IPS-18c (cell line): Measurements from ENCODE around the gene OLFM3.

Experiments
- H3K4me3 ChIP-seq: 2 replicates; pipeline ENCODE4 v1.7.0; 2013; ENCODE audit warnings: low read depth, mild to moderate bottlenecking, low read length, moderate library complexity; ENCODE audit not compliant: insufficient read depth
- H3K9me3 ChIP-seq: one replicate; pipeline ENCODE4 v1.6.1; 2013; ENCODE audit warnings: mild to moderate bottlenecking, low read length, moderate library complexity; ENCODE audit not compliant: control insufficient read depth, insufficient read depth

The OLFM3 gene

DNA sequence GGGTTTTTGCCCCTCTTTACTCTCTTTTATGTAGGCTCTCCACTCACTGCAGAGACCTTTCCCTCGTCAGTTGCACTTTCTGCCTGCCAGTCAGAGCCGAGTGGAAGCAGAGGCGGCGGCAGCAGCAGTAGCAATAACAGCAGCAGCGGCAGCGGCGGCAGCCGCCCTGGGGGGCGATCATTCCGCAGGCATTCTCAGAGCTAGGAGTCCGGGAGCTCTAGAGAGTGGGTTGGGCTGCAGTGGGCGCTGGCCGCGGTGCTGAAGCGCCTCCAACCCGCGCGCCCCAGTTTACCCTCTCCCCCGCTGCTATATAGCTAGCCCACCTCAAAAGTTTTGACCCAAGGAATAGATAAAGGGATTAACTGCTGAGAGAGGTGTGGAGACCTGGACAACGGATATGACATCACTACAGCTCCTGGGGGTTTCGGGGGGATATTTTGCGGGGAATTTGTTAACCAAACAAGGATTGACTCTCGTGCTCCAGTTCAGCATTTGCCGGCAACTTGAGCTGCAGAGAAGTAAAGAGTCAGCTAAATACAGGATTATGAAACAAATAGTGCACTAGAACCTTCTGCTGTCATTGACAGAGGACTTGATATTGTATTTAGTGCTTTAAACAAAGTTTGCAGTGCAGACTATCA lies at the start of gene OLFM3:
Gene OLFM3, minus strand, starts transcription at position 102 of the 641 bp plus-strand sequence.
- Histone ChIP-seq H3K9me3 (no peaks in the 10 kb centered on the region), H3K4me3 (peak within 1 kb of the TSS; percentile 59)

GRCh38 chr1:102045752-102046151 lies 49.0 kb upstream of the OLFM3 start:
- no peaks in the 10 kb centered on the region for H3K9me3 ChIP-seq
- H3K4me3 ChIP-seq, result no peak overlapping the region

- H3K9me3 ChIP-seq, result no peaks in the 10 kb centered on the region
- H3K4me3 ChIP-seq, result no peak overlapping the region
Observed at GRCh38 chr1:102032534-102032933, 35.8 kb upstream of the OLFM3 start.

DNA sequence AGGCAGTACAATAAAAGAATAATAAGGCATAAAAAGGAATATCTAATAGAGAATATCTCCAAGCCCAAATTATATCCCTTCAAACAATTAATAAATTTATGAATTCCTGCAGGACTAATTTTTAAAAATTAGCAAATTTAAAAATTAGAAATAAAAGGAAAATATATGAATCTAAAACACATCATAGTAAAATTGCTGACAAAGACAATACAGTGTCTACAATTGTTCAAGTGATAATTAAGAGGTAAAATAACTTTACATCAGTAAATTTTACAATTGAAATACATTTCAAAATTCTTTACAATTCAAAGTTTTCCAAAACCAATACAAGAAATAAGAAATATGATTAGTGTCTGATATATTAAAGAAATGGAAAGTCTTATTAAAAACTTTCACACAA lies 22.8 kb upstream of the OLFM3 start:
- Histone ChIP-seq H3K4me3 (no peak overlapping the region), H3K9me3 (no peaks in the 10 kb centered on the region)

GRCh38 chr1:102015728-102016127 lies 19.0 kb upstream of the OLFM3 start:
- Histone ChIP-seq H3K9me3 (no peaks in the 10 kb centered on the region), H3K4me3 (no peak overlapping the region)

GRCh38 chr1:102002057-102002456 lies 5.3 kb upstream of the OLFM3 start:
- H3K4me3 ChIP-seq, result no peak overlapping the region

GRCh38 chr1:101995984-101996745 lies 561 bp downstream of the OLFM3 start:
- peak overlapping the region; percentile 59 for H3K4me3 ChIP-seq

More at GRCh38 chr1:102002057-102002456, 5.3 kb upstream of the OLFM3 start:
- H3K9me3 ChIP-seq, result no peaks in the 10 kb centered on the region

GRCh38 chr1:101993710-101994109 lies 3.0 kb downstream of the OLFM3 start:
- H3K9me3 ChIP-seq, result no peaks in the 10 kb centered on the region
- no peak overlapping the region for H3K4me3 ChIP-seq

More at GRCh38 chr1:101995984-101996745, 561 bp downstream of the OLFM3 start:
- no peaks in the 10 kb centered on the region for H3K9me3 ChIP-seq

- Histone ChIP-seq H3K4me3 (no peak overlapping the region), H3K9me3 (no peaks in the 10 kb centered on the region)
Observed at GRCh38 chr1:101992821-101993575, 3.7 kb downstream of the OLFM3 start.

- no peaks in the 10 kb centered on the region for H3K9me3 ChIP-seq
- no peak overlapping the region for H3K4me3 ChIP-seq
Observed at GRCh38 chr1:101980974-101981373, 15.8 kb downstream of the OLFM3 start.

GRCh38 chr1:101977266-101977665 lies 19.5 kb downstream of the OLFM3 start:
- Histone ChIP-seq H3K9me3 (no peaks in the 10 kb centered on the region), H3K4me3 (no peak overlapping the region)

- no peaks in the 10 kb centered on the region for H3K9me3 ChIP-seq
Observed at GRCh38 chr1:101976161-101976560, 20.6 kb downstream of the OLFM3 start.

GRCh38 chr1:101975371-101975770 lies 21.4 kb downstream of the OLFM3 start:
- no peak overlapping the region for H3K4me3 ChIP-seq
- H3K9me3 ChIP-seq, result no peaks in the 10 kb centered on the region

More at GRCh38 chr1:101976161-101976560, 20.6 kb downstream of the OLFM3 start:
- no peak overlapping the region for H3K4me3 ChIP-seq

GRCh38 chr1:101974599-101975274 lies 22.0 kb downstream of the OLFM3 start:
- H3K4me3 ChIP-seq, result no peak overlapping the region

DNA sequence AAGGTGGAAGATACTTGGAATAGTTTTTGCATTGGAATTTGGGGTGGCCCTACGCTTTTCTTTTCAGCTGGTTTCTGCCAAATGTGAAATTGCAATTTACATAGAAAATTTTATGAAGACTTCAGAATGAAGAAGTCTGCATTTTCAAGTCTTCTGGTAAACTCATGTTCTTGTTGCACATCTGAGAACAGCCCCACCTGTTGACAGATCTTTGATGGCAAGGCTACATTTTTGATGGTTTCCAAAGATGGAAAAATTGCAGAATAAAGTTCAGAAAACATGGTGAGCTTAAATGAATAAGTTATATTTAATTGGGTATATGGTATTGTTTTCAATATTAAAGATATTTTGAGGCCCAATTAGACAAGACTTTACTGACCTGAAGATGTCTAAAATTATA lies 25.4 kb downstream of the OLFM3 start:
- no peak overlapping the region for H3K4me3 ChIP-seq
- H3K9me3 ChIP-seq, result no peaks in the 10 kb centered on the region

More at GRCh38 chr1:101974599-101975274, 22.0 kb downstream of the OLFM3 start:
- H3K9me3 ChIP-seq, result no peaks in the 10 kb centered on the region

- Histone ChIP-seq H3K9me3 (no peaks in the 10 kb centered on the region), H3K4me3 (no peak overlapping the region)
Observed at GRCh38 chr1:101967871-101968270, 28.9 kb downstream of the OLFM3 start.

- no peak overlapping the region for H3K4me3 ChIP-seq
- no peaks in the 10 kb centered on the region for H3K9me3 ChIP-seq
Observed at GRCh38 chr1:101965341-101965740, 31.4 kb downstream of the OLFM3 start.
